ENCODE results near the gene SOCS3. TPM values are rescaled to one million over a fixed set of nuclear protein-coding genes. Genes with fewer than 3 reads are reported as not detected.

Gene SOCS3
- total RNA-seq, 1 experiment from 2014 or later = 22.9 TPM

GRCh38 chr17:78368854-78369495 is 9.1 kb upstream of the SOCS3 start:
- no peak for DNase-seq (ENCODE audit: low read depth)

- no peak for DNase-seq (ENCODE audit: low read depth)
Measured at GRCh38 chr17:78368348-78368747, 8.5 kb upstream of the SOCS3 start.

- no peak for DNase-seq (ENCODE audit: low read depth)
Measured at GRCh38 chr17:78367193-78367592, 7.3 kb upstream of the SOCS3 start.

GRCh38 chr17:78366109-78366848 is 6.4 kb upstream of the SOCS3 start:
- no peak for DNase-seq (ENCODE audit: low read depth)

GRCh38 chr17:78365561-78366108 is 5.8 kb upstream of the SOCS3 start:
- DNase-seq (ENCODE audit: low read depth) = no peak

GRCh38 chr17:78364436-78365281 is 4.8 kb upstream of the SOCS3 start:
- DNase-seq (ENCODE audit: low read depth) = no peak

- DNase-seq (ENCODE audit: low read depth) = no peak
Measured at GRCh38 chr17:78362671-78363070, 2.8 kb upstream of the SOCS3 start.

GRCh38 chr17:78362232-78362631 is 2.4 kb upstream of the SOCS3 start:
- DNase-seq (ENCODE audit: low read depth) = no peak

- DNase-seq (ENCODE audit: low read depth) = no peak
Measured at GRCh38 chr17:78361225-78361701, 1.4 kb upstream of the SOCS3 start.

- DNase-seq (ENCODE audit: low read depth) = peak; percentile 82
Measured at GRCh38 chr17:78360371-78361224, 721 bp upstream of the SOCS3 start.

GRCh38 chr17:78359321-78359996 is 418 bp downstream of the SOCS3 start:
- no peak for DNase-seq (ENCODE audit: low read depth)

GRCh38 chr17:78358538-78359320 is 1.1 kb downstream of the SOCS3 start:
- no peak for DNase-seq (ENCODE audit: low read depth)

- peak; percentile 45 for DNase-seq (ENCODE audit: low read depth)
Measured at GRCh38 chr17:78357672-78358537, 2.0 kb downstream of the SOCS3 start.

GRCh38 chr17:78357177-78357586 is 2.7 kb downstream of the SOCS3 start:
- DNase-seq (ENCODE audit: low read depth) = peak; percentile 93

GRCh38 chr17:78356101-78356713 is 3.7 kb downstream of the SOCS3 start:
- DNase-seq (ENCODE audit: low read depth) = peak; percentile 91

- DNase-seq (ENCODE audit: low read depth) = no peak
Measured at GRCh38 chr17:78355701-78356100, 4.2 kb downstream of the SOCS3 start.

- DNase-seq (ENCODE audit: low read depth) = no peak
Measured at GRCh38 chr17:78355045-78355641, 4.7 kb downstream of the SOCS3 start.

All from HT1080 (cell line).